Ectodermal cell (in vitro differentiated cells): ENCODE results near the gene KLHL13.
A peak's percentile ranks its signal among the peaks of the same experiment; 100 is the strongest.
"Not testable (repeated sequence)": the region's sequence is repeated elsewhere in the genome, so short reads cannot be mapped to it uniquely, and the experiment has no call there.

ENCODE experiments used
- H3K27ac ChIP-seq: 2 replicates; pipeline ENCODE4 v1.7.0; 2013; ENCODE audit warnings: mild to moderate bottlenecking, low read depth, low read length; ENCODE audit not compliant: insufficient read depth, poor library complexity, severe bottlenecking
- H3K27me3 ChIP-seq: 2 replicates; pipeline ENCODE4 v1.7.0; 2013; ENCODE audit warnings: mild to moderate bottlenecking, low read length; ENCODE audit not compliant: insufficient read depth, control insufficient read depth, poor library complexity, severe bottlenecking
- H3K36me3 ChIP-seq: one replicate; pipeline ENCODE4 v1.7.0; 2013; ENCODE audit warnings: low read length; ENCODE audit not compliant: control insufficient read depth, insufficient read depth
- H3K4me1 ChIP-seq: one replicate; pipeline ENCODE4 v1.7.0; 2013; ENCODE audit warnings: low read length; ENCODE audit not compliant: control insufficient read depth, insufficient read depth
- H3K4me3 ChIP-seq: 2 replicates; pipeline ENCODE4 v1.7.0; 2013; ENCODE audit warnings: low read depth, low read length, control low read depth; ENCODE audit not compliant: insufficient read depth
- H3K9me3 ChIP-seq: 2 replicates; pipeline ENCODE4 v1.7.0; 2013; ENCODE audit warnings: mild to moderate bottlenecking, low read length, moderate library complexity; ENCODE audit not compliant: control insufficient read depth
- WGBS, 2 experiments: methylation state at CpG; one replicate each; pipeline ENCODE4 v1.1.7; 2013; ENCODE audit warnings: missing lambda C conversion rate in 2 of 2; 5-methylcytosine and 5-hydroxymethylcytosine counted together

The KLHL13 gene

GRCh38 chrX:117978402-117978801 lies 138.2 kb downstream of the KLHL13 start:
- H3K4me1 ChIP-seq: no peaks in the 10 kb centered on the region
- H3K4me3 ChIP-seq: no peak overlapping the region
- no peak overlapping the region for H3K27ac ChIP-seq
- H3K27me3 ChIP-seq: no peaks in the 10 kb centered on the region
- no peaks in the 10 kb centered on the region for H3K9me3 ChIP-seq
- no peaks in the 10 kb centered on the region for H3K36me3 ChIP-seq
- whole genome bisulfite sequencing, 2 experiments: 93 to 100% methylated on average over 1 of the region's 1 CpG

GRCh38 chrX:117977526-117977925 lies 139.1 kb downstream of the KLHL13 start:
- H3K9me3 ChIP-seq: no peaks in the 10 kb centered on the region
- H3K27me3 ChIP-seq: no peaks in the 10 kb centered on the region
- H3K4me3 ChIP-seq: no peak overlapping the region
- H3K36me3 ChIP-seq: no peaks in the 10 kb centered on the region
- no peak overlapping the region for H3K27ac ChIP-seq
- peaks cover 2% of the 10 kb centered on the region for H3K4me1 ChIP-seq
- 88% methylated on average over 1 of the region's 1 CpG for WGBS, 2 experiments

- H3K27ac ChIP-seq: peak overlapping the region; percentile 36
Measured at GRCh38 chrX:117973110-117973807, 143.4 kb downstream of the KLHL13 start.

GRCh38 chrX:117972711-117973109 lies 143.9 kb downstream of the KLHL13 start:
- Histone ChIP-seq H3K27me3 (no peaks in the 10 kb centered on the region), H3K36me3 (no peaks in the 10 kb centered on the region), H3K27ac (peak overlapping the region; percentile 36), H3K9me3 (no peaks in the 10 kb centered on the region), H3K4me1 (peaks cover 6% of the 10 kb centered on the region), H3K4me3 (no peak overlapping the region)
- WGBS, 2 experiments: 9 to 13% methylated on average over 7 of the region's 7 CpGs

More at GRCh38 chrX:117973110-117973807, 143.4 kb downstream of the KLHL13 start:
- 32 to 41% methylated on average over 4 of the region's 4 CpGs for WGBS, 2 experiments
- Histone ChIP-seq H3K4me3 (no peak overlapping the region), H3K27me3 (no peaks in the 10 kb centered on the region), H3K9me3 (no peaks in the 10 kb centered on the region), H3K4me1 (peaks cover 6% of the 10 kb centered on the region), H3K36me3 (no peaks in the 10 kb centered on the region)

- H3K36me3 ChIP-seq: no peaks in the 10 kb centered on the region
- no peak overlapping the region for H3K4me3 ChIP-seq
- WGBS, 2 experiments: 62 to 86% methylated on average over 2 of the region's 2 CpGs
- no peaks in the 10 kb centered on the region for H3K27me3 ChIP-seq
- H3K9me3 ChIP-seq: no peaks in the 10 kb centered on the region
- peaks cover 6% of the 10 kb centered on the region for H3K4me1 ChIP-seq
- no peak overlapping the region for H3K27ac ChIP-seq
Measured at GRCh38 chrX:117969782-117970181, 146.8 kb downstream of the KLHL13 start.

- H3K36me3 ChIP-seq: no peaks in the 10 kb centered on the region
- H3K27me3 ChIP-seq: no peaks in the 10 kb centered on the region
- H3K9me3 ChIP-seq: no peaks in the 10 kb centered on the region
- no peak overlapping the region for H3K27ac ChIP-seq
- peaks cover 6% of the 10 kb centered on the region for H3K4me1 ChIP-seq
- H3K4me3 ChIP-seq: no peak overlapping the region
Measured at GRCh38 chrX:117969328-117969727, 147.3 kb downstream of the KLHL13 start.

GRCh38 chrX:117959045-117959444 lies 157.6 kb downstream of the KLHL13 start:
- no peak overlapping the region for H3K27ac ChIP-seq
- no peaks in the 10 kb centered on the region for H3K27me3 ChIP-seq
- H3K36me3 ChIP-seq: no peaks in the 10 kb centered on the region
- no peak overlapping the region for H3K4me3 ChIP-seq
- H3K4me1 ChIP-seq: no peaks in the 10 kb centered on the region
- 92 to 97% methylated on average over 3 to 4 of the region's 4 CpGs for WGBS, 2 experiments
- H3K9me3 ChIP-seq: no peaks in the 10 kb centered on the region

- no peaks in the 10 kb centered on the region for H3K27me3 ChIP-seq
- no peaks in the 10 kb centered on the region for H3K36me3 ChIP-seq
- H3K4me3 ChIP-seq: no peak overlapping the region
- WGBS, 2 experiments: 57 to 80% methylated on average over 1 of the region's 2 CpGs
- H3K27ac ChIP-seq: no peak overlapping the region
- H3K4me1 ChIP-seq: no peaks in the 10 kb centered on the region
- H3K9me3 ChIP-seq: no peaks in the 10 kb centered on the region
Measured at GRCh38 chrX:117957128-117957527, 159.5 kb downstream of the KLHL13 start.

GRCh38 chrX:117939296-117939695 lies 177.3 kb downstream of the KLHL13 start:
- not testable (repeated sequence) for H3K36me3 ChIP-seq, H3K9me3 ChIP-seq, H3K4me1 ChIP-seq, H3K4me3 ChIP-seq, H3K27me3 ChIP-seq, H3K27ac ChIP-seq
- WGBS, 2 experiments: 71 to 100% methylated on average over 1 of the region's 1 CpG

GRCh38 chrX:117936118-117936517 lies 180.5 kb downstream of the KLHL13 start:
- Histone ChIP-seq H3K9me3 (no peaks in the 10 kb centered on the region), H3K4me1 (no peaks in the 10 kb centered on the region), H3K36me3 (no peaks in the 10 kb centered on the region), H3K27me3 (no peaks in the 10 kb centered on the region), H3K4me3 (no peak overlapping the region), H3K27ac (no peak overlapping the region)
- no CpG with 5 or more reads among the region's 2 CpGs for WGBS, 2 experiments

- H3K27me3 ChIP-seq, H3K9me3 ChIP-seq, H3K4me1 ChIP-seq, H3K27ac ChIP-seq, H3K4me3 ChIP-seq, H3K36me3 ChIP-seq: not testable (repeated sequence)
Measured at GRCh38 chrX:117930116-117930515, 186.5 kb downstream of the KLHL13 start.
